Epithelial cell of proximal tubule (primary cell): ENCODE measurements around the gene TMEM63B. TPM values are rescaled to one million over a fixed set of nuclear protein-coding genes. Genes with fewer than 3 reads are reported as not detected.
"Not testable (repeated sequence)": the region's sequence is repeated elsewhere in the genome, so short reads cannot be mapped to it uniquely, and the experiment has no call there.

Experiments
- DNase-seq: peaks from one replicate; pipeline ENCODE4 v3.0.0-alpha.2; 2011; ENCODE audit warnings: low read depth
- H3K4me3 ChIP-seq: 2 replicates; pipeline ENCODE4 v1.5.1; 2011; ENCODE audit warnings: low read depth, mild to moderate bottlenecking, low read length
- total RNA-seq: library from RNA; depleted of rRNA; stranded (reverse); fragments of >200 nt; gene quantifications from 2 replicates; pipeline ENCODE4 v1.2.3, GENCODE V29; 2015
- TF ChIP-seq, protein P1 (sequence below): conservative IDR thresholded peaks from 2 replicates; pipeline ENCODE4 v1.5.1; 2012; ENCODE audit warnings: low read depth, mild to moderate bottlenecking, low read length

TMEM63B gene
- total RNA-seq, 1 donor from 2014 or later, result 47.9 TPM

DNA sequence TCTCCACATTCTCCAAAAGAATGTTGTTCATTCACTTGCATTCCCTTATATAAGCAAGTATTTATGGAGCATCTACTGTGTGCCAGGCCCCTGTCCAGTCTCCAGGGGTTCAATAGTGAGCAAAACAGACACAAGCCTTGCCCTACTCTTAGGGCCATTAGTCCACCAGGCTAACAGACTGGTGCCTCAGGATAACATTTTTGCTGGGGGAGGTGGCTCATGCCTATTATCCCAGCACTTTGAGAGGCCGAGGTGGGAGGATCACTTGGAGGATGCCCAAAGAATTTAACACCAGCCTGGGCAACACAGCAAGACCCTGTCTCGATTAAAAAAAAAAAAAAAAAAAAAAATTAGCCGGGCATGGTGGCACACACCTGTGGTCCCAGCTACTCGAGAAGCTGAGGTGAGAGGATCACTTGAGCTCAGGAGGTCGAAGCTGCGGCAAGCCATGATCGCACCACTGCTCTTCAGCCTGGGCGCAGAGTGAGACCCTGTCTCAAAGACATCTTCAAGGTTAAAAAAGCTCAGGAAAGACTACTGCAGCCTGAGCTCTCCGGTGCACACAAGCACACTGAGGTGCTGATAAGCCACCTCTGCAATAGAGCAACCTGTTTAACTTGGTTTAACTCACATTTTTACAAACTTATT lies 51.2 kb downstream of the TMEM63B start:
- TF ChIP-seq, protein P1, sequence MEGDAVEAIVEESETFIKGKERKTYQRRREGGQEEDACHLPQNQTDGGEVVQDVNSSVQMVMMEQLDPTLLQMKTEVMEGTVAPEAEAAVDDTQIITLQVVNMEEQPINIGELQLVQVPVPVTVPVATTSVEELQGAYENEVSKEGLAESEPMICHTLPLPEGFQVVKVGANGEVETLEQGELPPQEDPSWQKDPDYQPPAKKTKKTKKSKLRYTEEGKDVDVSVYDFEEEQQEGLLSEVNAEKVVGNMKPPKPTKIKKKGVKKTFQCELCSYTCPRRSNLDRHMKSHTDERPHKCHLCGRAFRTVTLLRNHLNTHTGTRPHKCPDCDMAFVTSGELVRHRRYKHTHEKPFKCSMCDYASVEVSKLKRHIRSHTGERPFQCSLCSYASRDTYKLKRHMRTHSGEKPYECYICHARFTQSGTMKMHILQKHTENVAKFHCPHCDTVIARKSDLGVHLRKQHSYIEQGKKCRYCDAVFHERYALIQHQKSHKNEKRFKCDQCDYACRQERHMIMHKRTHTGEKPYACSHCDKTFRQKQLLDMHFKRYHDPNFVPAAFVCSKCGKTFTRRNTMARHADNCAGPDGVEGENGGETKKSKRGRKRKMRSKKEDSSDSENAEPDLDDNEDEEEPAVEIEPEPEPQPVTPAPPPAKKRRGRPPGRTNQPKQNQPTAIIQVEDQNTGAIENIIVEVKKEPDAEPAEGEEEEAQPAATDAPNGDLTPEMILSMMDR, result no peak

GRCh38 chr6:44179072-44179536 lies 51.8 kb downstream of the TMEM63B start:
- no peak for DNase-seq
- TF ChIP-seq, protein P1, result no peak
- no peak overlapping the region for H3K4me3 ChIP-seq

More for the DNA sequence above, 51.2 kb downstream of the TMEM63B start:
- DNase-seq, result no peak
- H3K4me3 ChIP-seq, result no peak overlapping the region

GRCh38 chr6:44179648-44180047 lies 52.3 kb downstream of the TMEM63B start:
- DNase-seq, result no peak
- TF ChIP-seq, protein P1, result no peak
- H3K4me3 ChIP-seq, result no peak overlapping the region

DNA sequence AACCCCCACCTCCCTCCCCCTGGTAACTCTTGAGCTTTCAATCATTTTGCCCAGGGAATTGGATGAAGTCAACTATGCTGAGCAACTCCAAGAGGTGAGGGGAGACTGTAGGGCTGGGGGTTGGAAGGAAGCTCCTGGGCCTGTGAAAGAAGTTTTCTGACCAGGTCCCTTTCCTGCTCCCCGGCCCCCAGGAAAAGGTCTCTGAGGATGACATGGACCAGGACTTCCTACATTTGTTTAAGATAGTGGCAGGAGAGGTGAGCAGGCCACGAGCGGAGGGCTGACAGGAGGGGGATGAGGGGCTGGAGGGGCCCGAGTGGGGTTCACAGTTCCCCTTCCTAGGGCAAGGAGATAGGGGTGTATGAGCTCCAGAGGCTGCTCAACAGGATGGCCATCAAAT lies 53.1 kb downstream of the TMEM63B start:
- no peak for DNase-seq
- no peak overlapping the region for H3K4me3 ChIP-seq
- TF ChIP-seq, protein P1, result no peak

- TF ChIP-seq, protein P1, result no peak
- DNase-seq, result no peak
- no peak overlapping the region for H3K4me3 ChIP-seq
These were observed 53.5 kb downstream of the TMEM63B start for GRCh38 chr6:44180886-44181285.

DNA sequence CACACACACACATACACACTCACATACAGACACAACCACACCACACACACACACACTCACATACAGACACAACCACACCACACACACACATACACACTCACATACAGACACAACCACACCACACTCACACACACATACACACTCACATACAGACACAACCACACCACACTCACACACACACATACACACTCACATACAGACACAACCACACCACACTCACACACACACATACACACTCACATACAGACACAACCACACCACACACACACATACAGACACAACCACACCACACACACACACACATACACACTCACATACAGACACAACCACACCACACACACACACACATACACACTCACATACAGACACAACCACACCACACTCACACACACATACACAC lies 54.4 kb downstream of the TMEM63B start:
- DNase-seq, H3K4me3 ChIP-seq: not testable (repeated sequence)

DNA sequence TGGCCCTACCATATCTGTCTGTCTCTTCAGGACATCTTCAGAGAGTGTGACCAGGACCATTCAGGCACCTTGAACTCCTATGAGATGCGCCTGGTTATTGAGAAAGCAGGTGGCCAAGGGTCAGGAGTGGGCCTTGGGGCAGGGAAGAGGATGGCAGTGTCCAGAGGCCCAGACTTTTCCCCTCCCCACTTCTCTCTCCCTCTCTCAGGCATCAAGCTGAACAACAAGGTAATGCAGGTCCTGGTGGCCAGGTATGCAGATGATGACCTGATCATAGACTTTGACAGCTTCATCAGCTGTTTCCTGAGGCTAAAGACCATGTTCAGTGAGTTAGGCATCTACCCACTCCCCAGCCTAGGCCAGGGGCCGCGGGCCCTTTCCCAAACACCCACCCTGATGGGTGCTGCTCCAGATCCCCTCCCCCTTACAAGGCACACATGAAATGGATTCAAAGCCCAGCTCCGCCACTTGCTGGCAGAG lies 55.6 kb downstream of the TMEM63B start:
- TF ChIP-seq, protein P1, result no peak
- H3K4me3 ChIP-seq, result no peak overlapping the region
- DNase-seq, result no peak
